VCaP (cell line): ENCODE results near the gene EEF1G.
A peak's percentile ranks its signal among the peaks of the same experiment; 100 is the strongest.

Experiments used
- H3K27ac ChIP-seq: fragments of 450-650 bp; 2 replicates; pipeline ENCODE4 v1.5.1; 2017
- TF ChIP-seq, protein P1 (sequence below): fragments of 450-650 bp; conservative IDR thresholded peaks from 2 replicates; pipeline ENCODE4 v1.5.1; 2017; ENCODE audit warnings: mild to moderate bottlenecking, moderate library complexity

Gene EEF1G

DNA sequence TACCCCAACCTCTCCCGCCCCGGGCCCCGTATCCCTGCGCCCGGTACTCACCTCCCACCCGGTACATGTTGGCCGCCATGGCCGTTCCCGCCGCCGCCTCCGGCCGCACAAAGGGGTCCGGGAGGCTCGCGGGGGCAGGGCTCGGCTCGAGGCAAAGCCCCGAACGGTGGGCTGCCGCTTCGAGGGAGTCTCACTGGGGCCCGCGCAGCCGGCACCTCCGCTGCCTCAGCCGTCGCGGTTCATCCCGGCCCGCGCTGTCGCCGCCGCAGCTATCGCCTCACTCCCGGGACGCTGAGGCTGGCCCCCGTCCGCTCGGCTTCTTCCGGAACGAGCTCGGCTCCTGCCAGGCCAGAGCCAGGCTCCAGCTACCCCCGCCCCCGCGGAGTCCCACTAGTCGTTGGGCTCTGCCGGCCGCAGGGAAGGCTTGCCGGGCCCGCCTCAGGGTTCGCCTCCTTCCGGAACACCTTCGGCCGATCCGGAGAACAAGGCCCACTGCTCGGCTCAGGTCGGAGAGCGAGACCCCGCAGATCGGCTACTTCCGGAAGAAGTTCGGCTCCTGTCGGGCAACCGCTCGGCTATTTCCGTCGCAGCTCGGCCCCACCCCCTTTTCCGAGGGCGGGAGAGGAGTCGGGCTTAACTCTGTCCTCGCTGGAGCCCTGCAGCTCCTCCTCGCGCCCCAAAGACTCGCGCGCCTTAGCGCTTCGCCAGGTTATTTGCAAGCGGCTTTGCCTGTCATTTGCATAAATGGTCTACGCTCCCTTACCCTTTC, 27.9 kb upstream of the EEF1G start, which contains the start of gene MTA2:
TSS of gene MTA2 (minus strand) at position 494 of the 769 bp plus-strand sequence. CDS start at position 79, 415 bp downstream.
- TF ChIP-seq, protein P1, sequence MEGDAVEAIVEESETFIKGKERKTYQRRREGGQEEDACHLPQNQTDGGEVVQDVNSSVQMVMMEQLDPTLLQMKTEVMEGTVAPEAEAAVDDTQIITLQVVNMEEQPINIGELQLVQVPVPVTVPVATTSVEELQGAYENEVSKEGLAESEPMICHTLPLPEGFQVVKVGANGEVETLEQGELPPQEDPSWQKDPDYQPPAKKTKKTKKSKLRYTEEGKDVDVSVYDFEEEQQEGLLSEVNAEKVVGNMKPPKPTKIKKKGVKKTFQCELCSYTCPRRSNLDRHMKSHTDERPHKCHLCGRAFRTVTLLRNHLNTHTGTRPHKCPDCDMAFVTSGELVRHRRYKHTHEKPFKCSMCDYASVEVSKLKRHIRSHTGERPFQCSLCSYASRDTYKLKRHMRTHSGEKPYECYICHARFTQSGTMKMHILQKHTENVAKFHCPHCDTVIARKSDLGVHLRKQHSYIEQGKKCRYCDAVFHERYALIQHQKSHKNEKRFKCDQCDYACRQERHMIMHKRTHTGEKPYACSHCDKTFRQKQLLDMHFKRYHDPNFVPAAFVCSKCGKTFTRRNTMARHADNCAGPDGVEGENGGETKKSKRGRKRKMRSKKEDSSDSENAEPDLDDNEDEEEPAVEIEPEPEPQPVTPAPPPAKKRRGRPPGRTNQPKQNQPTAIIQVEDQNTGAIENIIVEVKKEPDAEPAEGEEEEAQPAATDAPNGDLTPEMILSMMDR: no peak
- H3K27ac ChIP-seq: peak within 1 kb of the TSS; percentile 99

DNA sequence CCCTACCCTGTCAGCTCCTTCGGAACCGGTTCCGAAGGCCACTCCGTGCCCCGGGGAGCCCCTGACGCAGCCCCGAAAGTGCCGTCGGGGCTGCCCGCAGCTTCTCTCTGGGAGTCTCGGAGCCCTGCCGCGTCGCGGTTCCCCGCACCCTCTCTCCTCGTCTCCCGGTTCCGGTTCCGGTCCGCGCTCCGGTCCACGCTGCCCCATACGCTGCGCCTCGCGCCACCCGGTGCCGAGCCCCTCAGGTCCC, 27.4 kb upstream of the EEF1G start:
- peak overlapping the region; percentile 99 for H3K27ac ChIP-seq
- TF ChIP-seq, protein P1: no peak

DNA sequence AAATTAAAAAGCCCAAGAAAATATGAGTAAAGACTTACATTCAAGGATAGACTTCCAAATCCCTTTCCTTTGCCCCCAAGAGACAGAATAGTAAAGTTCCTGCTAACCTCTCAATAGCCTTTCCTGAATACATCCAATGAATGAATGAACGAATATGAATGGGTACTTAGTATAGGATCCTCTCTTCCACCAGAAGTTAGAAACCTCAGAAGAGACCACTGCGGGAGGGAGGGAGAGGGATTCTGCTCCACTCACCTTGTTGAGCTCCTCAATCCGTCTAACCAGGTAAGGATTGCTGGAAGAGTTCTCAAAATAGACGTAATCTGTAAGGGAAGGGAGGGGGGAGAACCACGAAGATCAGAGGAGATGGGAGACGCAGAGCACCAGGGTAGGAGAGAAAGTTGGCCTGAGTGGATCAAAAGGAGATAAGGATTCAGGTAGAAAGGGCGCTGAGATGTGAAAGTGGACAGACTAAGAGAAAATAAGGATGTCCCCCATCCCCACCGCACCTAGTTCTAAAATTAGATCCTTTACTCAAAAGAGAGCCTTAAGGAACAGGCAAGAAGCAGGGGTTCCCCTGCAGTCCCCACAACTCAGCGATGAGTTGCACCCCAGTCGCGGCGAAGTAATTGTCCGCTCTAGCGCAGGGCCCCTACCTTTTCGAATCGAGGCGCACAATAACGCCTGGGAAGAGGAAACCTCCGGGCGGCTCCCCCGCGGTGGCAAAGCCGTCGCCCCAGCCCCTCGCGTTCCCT, 26.9 kb upstream of the EEF1G start:
- peak overlapping the region; percentile 99 for H3K27ac ChIP-seq
- TF ChIP-seq, protein P1: no peak

DNA sequence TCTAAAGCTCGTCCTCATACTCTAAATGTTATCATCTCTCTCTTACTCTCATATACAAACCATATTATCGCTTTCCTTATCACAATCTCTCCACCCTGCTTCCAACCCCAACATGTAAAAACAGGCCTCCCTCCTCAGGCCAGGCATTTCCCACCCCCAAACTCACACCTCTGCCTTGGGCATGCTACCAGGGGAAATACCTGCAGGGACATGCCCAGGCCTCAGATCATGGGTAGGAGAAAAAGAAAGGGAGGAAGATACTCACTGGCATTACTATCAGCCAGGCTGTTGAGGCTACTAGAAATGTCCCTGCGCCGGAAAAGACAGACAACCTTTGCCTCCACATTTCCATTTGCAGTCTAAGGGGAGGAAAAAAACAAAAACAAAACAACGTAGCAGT, 26.2 kb upstream of the EEF1G start:
- peak overlapping the region; percentile 99 for H3K27ac ChIP-seq
- TF ChIP-seq, protein P1: no peak

DNA sequence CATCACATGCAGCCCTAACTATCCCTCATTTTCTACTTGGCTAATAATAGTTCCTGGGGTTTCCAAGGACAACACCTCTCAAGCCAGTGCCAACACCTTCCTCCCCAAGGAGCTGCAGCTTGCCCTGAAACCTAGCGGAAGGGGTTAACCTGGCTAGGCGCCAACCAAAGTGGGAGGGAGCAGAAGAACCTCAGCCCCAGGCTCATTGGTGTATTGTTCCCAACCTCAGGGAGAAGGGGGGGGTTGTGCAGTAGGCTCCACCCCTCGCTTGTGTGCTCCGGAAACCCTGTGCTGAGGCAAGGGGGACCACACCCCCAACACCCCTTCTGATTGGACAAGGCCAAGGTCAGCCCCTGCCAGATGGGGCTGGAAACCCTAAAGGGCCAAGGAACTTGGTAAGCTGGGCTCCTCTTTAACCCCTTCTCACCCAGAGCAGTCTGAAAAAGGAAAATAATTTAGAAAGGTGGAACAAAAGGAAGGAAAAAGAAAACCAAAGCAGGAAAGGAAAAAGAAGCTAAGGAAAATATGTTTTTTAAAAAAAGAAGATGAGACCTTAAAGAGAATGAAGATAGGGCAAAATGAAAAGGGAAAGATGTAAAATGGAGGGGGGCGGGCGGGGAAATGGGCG, 25.5 kb upstream of the EEF1G start:
- TF ChIP-seq, protein P1: no peak
- peak overlapping the region; percentile 99 for H3K27ac ChIP-seq

DNA sequence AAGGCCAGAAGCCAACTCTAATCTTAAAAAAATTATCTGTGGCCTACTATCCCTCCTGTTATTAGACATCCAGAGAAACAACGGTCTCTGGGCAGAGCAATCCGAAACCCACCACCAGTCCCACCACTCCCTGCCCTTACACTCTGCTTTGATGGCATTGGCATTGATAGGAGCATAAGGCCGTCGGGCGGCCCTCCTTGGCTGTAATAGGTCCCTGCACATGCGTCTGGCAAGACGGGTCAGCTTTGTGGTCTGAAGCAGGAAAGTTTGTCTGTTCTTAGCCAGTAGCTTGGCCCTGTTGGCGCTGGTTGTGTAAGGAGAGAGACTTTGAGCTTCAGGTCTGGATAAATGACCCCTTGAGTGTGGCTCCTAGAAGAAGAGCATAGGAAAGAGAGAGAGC, 21.4 kb upstream of the EEF1G start:
- TF ChIP-seq, protein P1: no peak

DNA sequence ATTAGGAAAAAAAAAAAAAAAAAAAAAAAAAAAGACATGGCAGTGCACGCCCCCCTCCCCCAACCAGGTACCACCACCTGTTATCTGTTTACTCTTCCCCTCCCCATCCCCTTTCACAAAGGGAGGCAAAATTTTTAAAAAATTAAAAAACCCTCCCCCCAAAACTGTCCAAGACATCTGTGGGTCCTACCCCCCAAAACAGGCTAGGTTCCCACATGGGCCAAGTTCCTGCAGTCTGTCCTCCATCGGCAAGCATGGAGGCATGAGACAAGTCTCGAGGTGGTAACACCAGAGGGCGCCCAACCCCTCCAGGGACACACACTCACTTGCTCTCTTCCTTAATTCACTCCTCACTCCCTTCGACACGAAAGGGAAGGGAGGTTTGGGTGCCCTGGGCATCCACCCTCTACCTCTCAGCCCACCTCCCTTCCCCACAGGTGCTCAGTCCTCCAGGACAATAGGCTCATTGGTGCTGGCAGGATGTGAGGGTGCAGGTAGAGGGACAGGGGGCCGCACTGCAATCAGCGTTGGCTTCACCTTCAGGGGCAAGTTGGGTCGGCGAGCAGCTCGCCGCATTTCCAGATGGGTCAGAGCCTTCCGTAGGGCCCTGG, 19.8 kb upstream of the EEF1G start:
- TF ChIP-seq, protein P1: peak; percentile 75
- peak overlapping the region; percentile 96 for H3K27ac ChIP-seq

More for the DNA sequence above, 21.4 kb upstream of the EEF1G start:
- no peak overlapping the region for H3K27ac ChIP-seq
